ENCODE results near the gene PIP.
"Not testable (repeated sequence)": the region's sequence is repeated elsewhere in the genome, so short reads cannot be mapped to it uniquely, and the experiment has no call there.

Gene PIP, protein sequence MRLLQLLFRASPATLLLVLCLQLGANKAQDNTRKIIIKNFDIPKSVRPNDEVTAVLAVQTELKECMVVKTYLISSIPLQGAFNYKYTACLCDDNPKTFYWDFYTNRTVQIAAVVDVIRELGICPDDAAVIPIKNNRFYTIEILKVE

DNA sequence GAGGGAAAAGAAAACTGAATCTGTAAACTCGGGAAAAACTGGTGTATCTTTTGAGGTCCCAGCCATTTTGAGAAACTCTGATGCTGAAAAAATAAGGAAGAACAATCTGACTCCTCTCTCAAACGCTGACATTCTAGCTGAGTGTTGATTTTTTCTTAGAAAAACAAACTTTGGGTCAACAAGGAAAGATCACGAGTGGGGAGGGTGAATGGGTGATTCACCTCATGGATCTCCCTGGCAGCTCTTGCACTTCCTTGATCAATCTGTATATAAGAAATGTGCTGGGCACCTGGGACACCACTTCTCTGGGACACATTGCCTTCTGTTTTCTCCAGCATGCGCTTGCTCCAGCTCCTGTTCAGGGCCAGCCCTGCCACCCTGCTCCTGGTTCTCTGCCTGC lies at the start of gene PIP:
PIP (plus strand) TSS at position 297 of the 400 bp plus-strand sequence; CDS start at position 337, 40 bp downstream.
- no peak within 1 kb of the TSS for H3K4me3 ChIP-seq (ENCODE audit: low read depth, low read length)

DNA sequence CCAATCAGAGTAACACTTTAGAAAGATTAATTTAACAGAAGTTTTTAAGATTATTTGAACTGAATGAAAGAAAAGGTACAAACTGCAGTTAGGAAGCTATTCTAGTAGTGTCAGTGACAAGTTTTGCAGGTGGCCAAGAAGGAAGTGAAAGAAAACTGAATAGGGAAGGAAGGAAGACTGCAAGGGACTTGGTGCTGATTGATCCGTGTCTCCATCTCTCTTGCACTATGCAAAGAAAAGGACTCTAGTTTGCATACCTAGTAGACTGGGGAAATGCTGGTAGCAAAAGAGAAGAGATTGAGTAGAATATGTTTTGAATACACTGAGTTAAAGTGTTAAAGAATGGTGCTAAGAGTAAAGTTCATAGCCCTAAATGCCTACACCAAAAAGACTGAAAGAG lies 46.8 kb upstream of the PIP start:
- DNase-seq (ENCODE audit: low read depth), result no peak
- TF ChIP-seq, protein P1, sequence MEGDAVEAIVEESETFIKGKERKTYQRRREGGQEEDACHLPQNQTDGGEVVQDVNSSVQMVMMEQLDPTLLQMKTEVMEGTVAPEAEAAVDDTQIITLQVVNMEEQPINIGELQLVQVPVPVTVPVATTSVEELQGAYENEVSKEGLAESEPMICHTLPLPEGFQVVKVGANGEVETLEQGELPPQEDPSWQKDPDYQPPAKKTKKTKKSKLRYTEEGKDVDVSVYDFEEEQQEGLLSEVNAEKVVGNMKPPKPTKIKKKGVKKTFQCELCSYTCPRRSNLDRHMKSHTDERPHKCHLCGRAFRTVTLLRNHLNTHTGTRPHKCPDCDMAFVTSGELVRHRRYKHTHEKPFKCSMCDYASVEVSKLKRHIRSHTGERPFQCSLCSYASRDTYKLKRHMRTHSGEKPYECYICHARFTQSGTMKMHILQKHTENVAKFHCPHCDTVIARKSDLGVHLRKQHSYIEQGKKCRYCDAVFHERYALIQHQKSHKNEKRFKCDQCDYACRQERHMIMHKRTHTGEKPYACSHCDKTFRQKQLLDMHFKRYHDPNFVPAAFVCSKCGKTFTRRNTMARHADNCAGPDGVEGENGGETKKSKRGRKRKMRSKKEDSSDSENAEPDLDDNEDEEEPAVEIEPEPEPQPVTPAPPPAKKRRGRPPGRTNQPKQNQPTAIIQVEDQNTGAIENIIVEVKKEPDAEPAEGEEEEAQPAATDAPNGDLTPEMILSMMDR (IDR thresholded peaks at IDR 0.05; ENCODE audit: control insufficient read depth, extremely low read depth, insufficient read depth), result no peak
- no peak overlapping the region for H3K4me3 ChIP-seq (ENCODE audit: low read depth, low read length)

More for the DNA sequence above, at the start of gene PIP:
- no peak for DNase-seq (ENCODE audit: low read depth)
- TF ChIP-seq, protein P1 (IDR thresholded peaks at IDR 0.05; ENCODE audit: control insufficient read depth, extremely low read depth, insufficient read depth), result no peak

DNA sequence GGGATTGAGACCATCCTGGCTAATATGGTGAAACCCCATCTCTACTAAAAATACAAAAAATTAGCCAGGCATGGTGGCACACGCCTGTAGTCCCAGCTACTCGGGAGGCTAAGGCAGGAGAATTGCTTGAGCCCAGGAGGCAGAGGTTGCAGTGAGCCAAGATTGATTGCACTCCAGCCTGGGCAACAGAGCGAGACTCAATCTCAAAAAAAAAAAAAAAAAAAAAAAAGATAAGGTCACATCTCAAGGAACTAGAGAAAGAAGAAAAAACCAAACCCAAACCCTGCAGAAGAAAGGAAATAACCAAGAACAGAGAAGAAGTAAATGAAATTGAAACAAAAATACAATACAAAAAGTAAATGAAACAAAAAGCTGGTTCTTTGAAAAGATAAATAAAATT lies 46.3 kb upstream of the PIP start:
- not testable (repeated sequence) for H3K4me3 ChIP-seq (ENCODE audit: low read depth, low read length); DNase-seq (ENCODE audit: low read depth)

DNA sequence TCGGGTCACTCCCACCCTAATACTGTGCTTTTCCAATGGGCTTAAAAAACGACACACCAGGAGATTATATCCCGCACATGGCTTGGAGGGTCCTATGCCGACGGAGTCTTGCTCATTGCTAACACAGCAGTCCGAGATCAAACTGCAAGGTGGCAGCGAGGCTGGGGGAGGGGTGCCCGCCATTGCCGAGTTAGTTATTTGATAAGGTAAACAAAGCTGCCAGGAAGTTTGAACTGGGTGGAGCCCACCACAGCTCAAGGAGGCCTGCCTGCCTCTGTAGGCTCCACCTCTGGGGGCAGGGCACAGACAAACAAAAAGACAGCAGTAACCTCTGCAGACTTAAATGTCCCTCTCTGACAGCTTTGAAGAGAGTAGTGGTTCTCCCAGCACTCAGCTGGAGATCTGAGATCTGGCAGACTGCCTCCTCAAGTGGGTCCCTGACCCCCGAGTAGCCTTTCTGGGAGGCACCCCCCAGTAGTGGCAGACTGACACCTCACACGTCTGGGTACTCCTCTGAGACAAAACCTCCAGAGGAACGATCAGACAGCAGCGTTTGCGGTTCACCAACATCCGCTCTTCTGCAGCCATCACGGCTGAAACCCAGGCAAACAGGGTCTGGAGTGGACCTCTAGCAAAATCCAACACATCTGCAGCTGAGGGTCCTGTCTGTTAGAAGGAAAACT lies 43.2 kb upstream of the PIP start:
- DNase-seq (ENCODE audit: low read depth); H3K4me3 ChIP-seq (ENCODE audit: low read depth, low read length): not testable (repeated sequence)

DNA sequence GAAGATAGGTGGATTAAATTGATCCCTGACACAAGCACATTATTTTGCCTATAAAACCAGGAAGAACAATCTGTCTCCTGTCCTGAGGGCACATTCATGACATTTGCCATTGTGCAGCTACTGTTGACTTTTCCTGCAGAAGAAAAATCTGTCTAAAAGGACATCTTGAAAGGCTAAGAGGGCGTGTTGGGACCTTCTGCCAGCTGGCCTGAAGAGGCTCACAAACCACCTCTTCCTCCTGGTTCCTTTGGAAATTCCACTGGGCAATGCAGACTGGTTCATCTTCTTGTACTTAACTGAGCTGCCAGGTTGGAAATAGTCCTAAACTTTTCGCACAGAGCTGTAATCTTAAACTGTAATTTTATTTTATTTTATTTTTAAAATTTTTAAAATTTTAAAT lies 35.7 kb upstream of the PIP start:
- peak; percentile 27 for DNase-seq (ENCODE audit: low read depth)
- H3K4me3 ChIP-seq (ENCODE audit: low read depth, low read length), result no peak overlapping the region
- TF ChIP-seq, protein P1 (IDR thresholded peaks at IDR 0.05; ENCODE audit: control insufficient read depth, extremely low read depth, insufficient read depth), result no peak

DNA sequence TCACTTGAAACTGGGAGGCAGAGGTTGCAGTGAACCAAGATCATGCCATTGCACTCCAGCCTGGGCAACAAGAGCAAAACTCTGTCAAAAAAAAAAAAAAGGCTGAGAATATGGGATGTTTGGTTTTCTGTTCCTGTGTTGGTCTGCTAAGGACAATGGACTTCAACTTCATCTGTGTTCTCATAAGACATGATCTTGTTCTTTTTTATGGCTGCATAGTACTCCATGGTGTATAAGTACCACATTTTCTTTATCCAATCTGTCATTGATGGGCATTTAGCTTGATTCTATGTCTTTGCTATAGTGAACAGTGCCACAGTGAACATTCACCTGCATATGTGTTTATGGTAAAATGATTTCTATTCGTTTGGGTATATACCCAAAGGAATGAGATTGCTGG lies 32.3 kb upstream of the PIP start:
- not testable (repeated sequence) for H3K4me3 ChIP-seq (ENCODE audit: low read depth, low read length); DNase-seq (ENCODE audit: low read depth)

DNA sequence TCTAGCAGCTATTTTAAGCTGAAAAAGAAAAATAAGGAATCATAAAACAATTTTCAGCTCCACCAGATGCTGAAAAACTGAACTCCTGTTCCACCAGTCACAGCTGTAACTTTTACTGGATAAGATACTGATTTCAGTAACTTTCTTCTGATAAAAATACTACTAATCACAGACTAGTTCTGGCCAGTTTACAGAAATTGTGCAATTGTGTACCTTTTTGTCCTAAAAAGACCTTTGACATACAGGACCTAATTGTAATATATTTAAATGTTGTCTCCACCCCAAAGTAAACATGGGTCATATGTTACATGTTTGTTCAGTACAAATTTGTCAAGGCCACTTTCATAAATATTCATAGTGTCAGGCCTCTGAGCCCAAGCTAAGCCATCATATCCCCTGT lies 27.1 kb upstream of the PIP start:
- no peak for DNase-seq (ENCODE audit: low read depth)
- TF ChIP-seq, protein P1 (IDR thresholded peaks at IDR 0.05; ENCODE audit: control insufficient read depth, extremely low read depth, insufficient read depth), result no peak
- no peak overlapping the region for H3K4me3 ChIP-seq (ENCODE audit: low read depth, low read length)

DNA sequence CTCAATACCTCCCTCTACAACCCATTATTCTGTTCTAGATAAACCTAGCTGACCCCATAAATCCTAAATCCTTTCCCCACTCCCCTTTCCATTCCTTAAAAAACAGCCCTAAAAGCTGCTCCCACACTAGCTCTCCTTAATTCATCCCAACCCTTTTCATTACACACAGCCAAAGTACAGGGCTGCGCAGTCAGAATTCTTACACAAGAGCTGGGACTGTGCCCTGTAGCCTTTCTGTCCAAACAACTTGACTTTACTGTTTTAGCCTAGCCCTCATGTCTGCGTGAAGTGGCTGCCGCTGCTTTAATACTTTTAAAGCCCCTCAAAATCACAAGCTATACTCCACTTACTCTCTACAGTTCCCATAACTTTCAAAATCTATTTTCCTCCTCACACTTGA lies 23.9 kb upstream of the PIP start:
- H3K4me3 ChIP-seq (ENCODE audit: low read depth, low read length); DNase-seq (ENCODE audit: low read depth): not testable (repeated sequence)

DNA sequence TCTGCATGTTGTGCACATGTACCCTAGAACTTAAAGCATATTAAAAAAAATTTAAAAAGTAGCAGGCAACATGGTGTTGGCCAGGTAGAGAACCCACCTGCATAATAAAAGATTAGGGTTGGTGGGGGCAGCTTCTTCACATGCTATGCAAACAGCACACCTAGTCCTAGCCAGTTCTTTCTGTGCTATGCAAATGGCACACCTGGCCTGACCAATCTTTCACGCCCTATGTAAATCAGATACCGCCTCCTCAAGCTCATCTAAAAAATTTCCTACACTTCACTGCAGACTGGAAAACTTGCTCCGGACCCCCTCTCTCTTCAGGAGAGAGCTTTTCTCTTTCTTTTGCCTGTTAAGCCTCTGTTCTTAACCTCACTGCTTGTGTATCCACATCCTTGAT lies 14.5 kb upstream of the PIP start:
- TF ChIP-seq, protein P1 (IDR thresholded peaks at IDR 0.05; ENCODE audit: control insufficient read depth, extremely low read depth, insufficient read depth), result no peak
- DNase-seq (ENCODE audit: low read depth), result no peak

More for the DNA sequence above, 14.5 kb upstream of the PIP start:
- no peak overlapping the region for H3K4me3 ChIP-seq (ENCODE audit: low read depth, low read length)
